Activated naive CD4-positive, alpha-beta T cell treated with anti-CD3 and anti-CD28 coated beads, Interleukin-2, amount 10 ng/mL, durations not matched to agents 5 hours and 36 hours (primary cell): ENCODE results near the gene C7orf25. TPM values are rescaled to one million over a fixed set of nuclear protein-coding genes. Genes with fewer than 3 reads are reported as not detected.

ENCODE experiments used
- total RNA-seq, 2 experiments: library from RNA; stranded (reverse); gene quantifications; one replicate each; pipeline ENCODE4 v1.2.3, GENCODE V29; 2021

Gene C7orf25
- total RNA-seq = 1 to 10 TPM; 3.4 to 4.3 TPM

DNA sequence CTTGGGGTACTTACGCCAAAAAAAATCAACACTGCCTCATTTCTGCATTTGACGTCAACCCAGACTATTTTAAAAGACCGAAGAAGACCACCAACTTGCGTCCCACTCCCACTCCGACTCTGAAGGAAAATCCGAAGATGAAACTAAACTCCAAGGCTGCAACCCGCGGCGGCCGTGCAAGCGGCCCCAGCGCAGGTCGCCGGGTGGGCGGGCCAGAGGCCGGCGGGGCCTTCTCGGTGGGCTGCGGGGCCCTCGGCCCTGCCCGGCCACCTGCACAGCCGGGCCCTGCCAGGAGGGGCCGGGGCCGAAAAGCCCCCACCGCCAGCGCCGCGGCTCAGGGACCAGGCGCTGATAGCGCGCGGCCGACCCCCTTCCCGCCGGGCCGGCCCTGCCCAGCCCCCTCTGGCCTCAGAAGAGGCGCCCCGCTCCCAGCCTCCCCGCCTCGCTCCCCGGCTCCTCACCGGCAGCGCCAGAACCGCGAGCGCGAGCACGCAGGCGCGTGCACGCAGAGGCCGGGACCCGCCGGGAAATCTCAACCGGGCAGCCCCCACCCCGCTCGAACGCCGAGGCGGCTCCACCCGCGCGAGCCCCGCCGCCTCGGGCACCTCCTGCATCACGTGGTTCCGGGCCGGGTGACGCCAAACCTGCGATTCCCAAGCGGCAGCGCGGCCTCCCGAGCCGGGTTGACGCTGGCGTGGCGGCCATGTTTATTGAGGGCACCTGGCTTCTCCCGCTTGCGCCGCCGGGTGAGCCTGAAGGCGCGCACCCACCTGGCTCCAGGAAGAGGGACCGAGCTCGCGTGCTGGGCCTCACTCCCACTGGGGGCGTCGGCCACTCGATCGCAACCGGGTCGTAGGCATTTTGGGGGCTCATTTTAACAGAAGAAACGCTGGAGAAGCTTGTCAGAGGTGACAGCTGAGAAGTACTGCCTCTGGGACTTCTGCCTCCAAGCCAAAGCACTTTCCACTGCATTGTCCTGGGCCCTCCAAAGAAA, at the start of gene C7orf25:
Gene C7orf25, minus strand, starts transcription at position 617 of the 994 bp plus-strand sequence. CDS start 1,170 bp downstream, outside the sequence.

DNA sequence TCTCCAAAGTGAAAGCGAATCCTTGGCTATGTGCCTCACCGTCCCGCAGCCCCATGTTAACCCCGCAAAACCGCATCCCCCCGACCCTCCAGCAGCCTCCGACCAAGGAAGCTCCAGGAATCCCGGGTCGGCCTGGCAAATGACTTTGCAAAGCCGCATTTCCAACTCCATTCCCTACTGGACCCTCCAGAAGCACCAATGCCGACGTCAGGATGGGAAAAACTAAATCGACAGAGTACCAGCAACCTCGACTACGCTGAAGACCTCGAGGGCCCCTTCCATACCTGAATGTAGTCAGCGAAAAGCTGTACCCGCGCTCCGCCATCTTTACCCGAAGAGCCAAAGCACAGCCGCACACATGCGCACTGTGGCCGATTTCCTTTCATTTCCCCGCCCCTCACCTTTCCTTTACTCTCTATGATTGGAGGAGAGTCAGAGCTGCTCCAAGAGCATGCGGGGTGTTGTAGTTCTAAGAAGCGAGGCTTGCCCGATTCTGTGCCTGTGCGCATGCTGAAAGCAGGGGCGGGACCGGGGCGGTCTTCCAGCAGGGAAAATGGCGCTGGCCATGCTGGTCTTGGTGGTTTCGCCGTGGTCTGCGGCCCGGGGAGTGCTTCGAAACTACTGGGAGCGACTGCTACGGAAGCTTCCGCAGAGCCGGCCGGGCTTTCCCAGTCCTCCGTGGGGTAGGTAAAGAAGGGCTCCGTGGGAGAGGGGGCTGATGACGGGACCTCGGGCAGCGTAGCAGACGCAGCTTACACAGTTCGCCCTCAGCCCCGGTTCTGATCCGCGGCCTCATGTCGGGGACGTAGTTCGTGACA, 20.2 kb upstream of the C7orf25 start, which contains the start of the genes MRPL32 and PSMA2:
Gene MRPL32, plus strand, starts transcription at position 543 of the 818 bp plus-strand sequence. Its CDS starts 11 bp downstream, at position 554.
Gene PSMA2, minus strand, starts transcription at position 341 of the 818 bp plus-strand sequence. Its CDS starts 16 bp downstream, at position 325.

Other genes with a start within 250 kb of the C7orf25 start
- gene PSMA2, start 20.1 kb upstream of the C7orf25 start, total RNA-seq = 100 to 1,000 TPM; 106 to 111 TPM
- 10 to 100 TPM; 46.4 to 47.1 TPM for gene MRPL32, start 20.3 kb upstream of the C7orf25 start, total RNA-seq
- gene HECW1, start 200.6 kb upstream of the C7orf25 start, total RNA-seq = not detected